Measurements from ENCODE around the gene RASD1.
A peak's percentile ranks its signal among the peaks of the same experiment; 100 is the strongest.

Gene RASD1

DNA sequence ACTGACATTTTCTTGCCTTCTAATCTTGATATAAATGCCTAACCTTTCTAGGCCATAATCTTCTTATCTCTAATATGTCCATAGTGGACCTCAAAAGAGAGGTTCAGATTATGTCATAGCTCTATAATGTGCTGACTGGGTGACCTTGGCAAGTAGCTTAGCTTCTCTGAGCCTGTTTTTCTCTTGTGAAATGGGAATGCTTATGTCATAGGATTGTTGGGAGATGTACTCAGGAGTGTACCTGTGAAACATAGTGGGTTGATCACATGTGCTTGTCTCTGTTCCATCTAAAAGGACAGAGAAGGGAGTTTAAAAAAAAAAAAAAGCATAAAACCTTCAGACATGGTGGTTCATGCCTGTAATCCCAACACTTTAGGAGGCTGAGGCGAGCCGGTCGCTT lies 17.0 kb downstream of the RASD1 start:
- DNase-seq (ENCODE audit: insufficient read length, low spot score) (no peak), FAIRE-seq (no peak)
- TF ChIP-seq TAF1 (IDR thresholded peaks at IDR 0.05; ENCODE audit: low read depth, low read length) (no peak), PAX5 (IDR thresholded peaks at IDR 0.05; ENCODE audit: insufficient read depth, low read length, severe bottlenecking) (no peak), POLR2A (IDR thresholded peaks at IDR 0.05; ENCODE audit: low read depth, low read length) (no peak), POU2F2 (IDR thresholded peaks at IDR 0.05; ENCODE audit: low read depth, low read length) (no peak), SPI1 (IDR thresholded peaks at IDR 0.05; ENCODE audit: low read depth, low read length) (no peak), POLR2AphosphoS5 (IDR thresholded peaks at IDR 0.05; ENCODE audit: low read depth, low read length) (no peak)

DNA sequence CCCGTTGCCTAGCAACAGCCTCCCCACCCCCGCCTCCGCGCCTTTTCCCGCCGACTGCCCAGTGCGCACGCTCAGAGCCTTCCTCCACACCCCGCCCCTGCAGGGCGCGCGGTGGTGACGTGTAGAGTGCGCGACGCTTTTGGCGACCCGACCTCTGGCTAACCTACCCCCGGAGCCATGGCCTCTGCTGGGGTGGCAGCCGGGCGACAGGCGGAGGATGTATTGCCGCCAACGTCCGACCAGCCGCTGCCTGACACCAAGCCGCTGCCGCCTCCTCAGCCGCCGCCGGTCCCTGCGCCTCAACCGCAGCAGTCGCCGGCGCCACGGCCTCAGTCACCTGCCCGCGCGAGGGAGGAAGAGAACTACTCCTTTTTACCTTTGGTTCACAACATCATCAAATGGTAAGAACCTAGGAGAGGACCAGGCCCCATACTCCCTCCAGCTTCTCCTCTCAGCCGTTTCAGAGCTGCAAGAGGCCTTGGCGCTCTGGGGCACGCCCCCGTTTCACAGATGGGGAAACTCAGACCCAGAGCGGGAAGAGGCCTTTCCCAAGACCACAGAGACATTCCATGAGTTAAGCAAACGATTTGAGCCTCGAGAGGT lies 19.2 kb downstream of the RASD1 start, which contains the start of gene MED9:
MED9 (plus strand) TSS at position 136 of the 603 bp plus-strand sequence; CDS start at position 178, 42 bp downstream.
- FAIRE-seq: peak; percentile 97

DNA sequence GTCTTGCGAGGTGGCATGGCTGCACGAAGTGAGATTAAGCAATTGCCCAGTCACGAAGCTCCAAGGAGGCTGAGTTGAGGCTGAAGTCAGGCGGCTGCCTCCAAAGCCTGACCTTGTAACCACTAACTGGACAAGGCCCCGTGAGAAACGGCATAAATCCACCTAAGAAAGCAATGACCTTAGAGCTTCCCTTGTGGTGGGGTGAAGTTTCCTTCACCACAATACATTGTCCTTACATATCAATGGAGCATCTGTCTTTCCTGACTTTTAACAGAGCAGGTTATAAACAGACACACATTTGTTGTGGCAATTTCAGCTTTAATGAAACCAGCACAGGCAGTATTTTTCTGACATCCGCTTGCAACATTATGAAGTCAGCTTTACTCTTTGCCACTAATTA lies 21.9 kb downstream of the RASD1 start:
- FAIRE-seq: no peak
- TF ChIP-seq PAX5 (IDR thresholded peaks at IDR 0.05; ENCODE audit: insufficient read depth, low read length, severe bottlenecking) (no peak), POLR2AphosphoS5 (IDR thresholded peaks at IDR 0.05; ENCODE audit: low read depth, low read length) (no peak), SPI1 (IDR thresholded peaks at IDR 0.05; ENCODE audit: low read depth, low read length) (no peak), POLR2A (IDR thresholded peaks at IDR 0.05; ENCODE audit: low read depth, low read length) (no peak), POU2F2 (IDR thresholded peaks at IDR 0.05; ENCODE audit: low read depth, low read length) (no peak), TAF1 (IDR thresholded peaks at IDR 0.05; ENCODE audit: low read depth, low read length) (no peak)

More for the DNA sequence above, 19.2 kb downstream of the RASD1 start, which contains the start of gene MED9:
- TF ChIP-seq SPI1 (IDR thresholded peaks at IDR 0.05; ENCODE audit: low read depth, low read length): no peak
- TF ChIP-seq POLR2AphosphoS5 (IDR thresholded peaks at IDR 0.05; ENCODE audit: low read depth, low read length): 0 out of 2 replicates have a peak, but pooled peaks have one; percentile 45
- TF ChIP-seq PAX5 (IDR thresholded peaks at IDR 0.05; ENCODE audit: insufficient read depth, low read length, severe bottlenecking): no peak
- TF ChIP-seq TAF1 (IDR thresholded peaks at IDR 0.05; ENCODE audit: low read depth, low read length): peak; percentile 61; the same call in 1 of the 2 replicates
- peak; percentile 59 for TF ChIP-seq POLR2A (IDR thresholded peaks at IDR 0.05; ENCODE audit: low read depth, low read length)
- TF ChIP-seq POU2F2 (IDR thresholded peaks at IDR 0.05; ENCODE audit: low read depth, low read length): no peak
- peak; percentile 98 for DNase-seq (ENCODE audit: insufficient read length, low spot score)

DNA sequence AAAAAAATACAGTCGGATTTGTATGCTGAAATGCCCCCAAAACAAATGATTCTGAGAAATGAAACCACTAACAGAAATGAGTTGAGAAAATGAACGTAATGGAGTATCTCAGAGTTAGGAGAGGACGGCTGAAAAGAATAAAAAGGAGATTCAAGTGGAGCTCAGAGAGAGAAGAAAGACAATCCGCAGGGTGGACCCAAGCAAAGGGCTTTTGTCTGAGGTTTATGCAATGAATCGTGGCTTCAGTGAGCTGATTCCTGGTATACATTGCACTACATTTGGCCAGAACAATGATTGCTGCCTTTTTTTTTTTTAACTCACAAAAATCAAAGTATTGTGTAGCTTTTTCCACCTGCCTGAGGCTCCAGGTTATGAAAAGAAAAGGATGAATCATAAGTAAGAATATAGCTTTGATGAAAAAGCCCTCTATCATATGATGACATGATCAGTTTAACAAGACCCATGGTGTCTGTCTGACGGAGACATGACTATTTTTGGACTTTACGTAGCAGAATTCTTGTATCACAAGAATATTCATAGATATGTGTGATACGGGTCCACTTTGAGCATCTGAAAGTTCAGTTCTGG lies 23.8 kb downstream of the RASD1 start:
- DNase-seq (ENCODE audit: insufficient read length, low spot score) (no peak), FAIRE-seq (no peak)
- TF ChIP-seq SPI1 (IDR thresholded peaks at IDR 0.05; ENCODE audit: low read depth, low read length): no peak
- no peak for TF ChIP-seq PAX5 (IDR thresholded peaks at IDR 0.05; ENCODE audit: insufficient read depth, low read length, severe bottlenecking)
- TF ChIP-seq POLR2A (IDR thresholded peaks at IDR 0.05; ENCODE audit: low read depth, low read length): no peak
- TF ChIP-seq POU2F2 (IDR thresholded peaks at IDR 0.05; ENCODE audit: low read depth, low read length): no peak
- no peak for TF ChIP-seq POLR2AphosphoS5 (IDR thresholded peaks at IDR 0.05; ENCODE audit: low read depth, low read length)
- no peak for TF ChIP-seq TAF1 (IDR thresholded peaks at IDR 0.05; ENCODE audit: low read depth, low read length)

More for the DNA sequence above, 21.9 kb downstream of the RASD1 start:
- no peak for DNase-seq (ENCODE audit: insufficient read length, low spot score)

DNA sequence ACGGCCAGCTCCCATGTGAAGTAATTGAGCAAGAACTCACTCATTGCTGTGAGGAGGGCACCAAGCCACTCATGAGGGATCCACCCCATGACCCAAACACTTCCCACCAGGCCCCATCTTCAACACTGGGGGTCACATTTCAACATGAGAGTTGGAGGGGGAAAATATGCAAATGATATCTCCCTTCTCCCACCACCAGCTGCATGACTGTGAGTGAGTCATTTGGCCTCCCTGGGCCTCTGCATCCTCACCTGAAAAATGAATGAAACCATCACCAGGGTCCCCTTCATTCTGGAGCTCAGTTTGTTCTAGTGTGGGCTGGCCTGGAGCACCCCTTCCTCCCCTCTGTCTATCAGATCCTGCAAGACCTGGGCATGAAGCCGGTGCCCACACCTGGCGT lies 26.2 kb downstream of the RASD1 start:
- TF ChIP-seq POLR2AphosphoS5 (IDR thresholded peaks at IDR 0.05; ENCODE audit: low read depth, low read length): no peak
- FAIRE-seq (no peak), DNase-seq (ENCODE audit: insufficient read length, low spot score) (no peak)

DNA sequence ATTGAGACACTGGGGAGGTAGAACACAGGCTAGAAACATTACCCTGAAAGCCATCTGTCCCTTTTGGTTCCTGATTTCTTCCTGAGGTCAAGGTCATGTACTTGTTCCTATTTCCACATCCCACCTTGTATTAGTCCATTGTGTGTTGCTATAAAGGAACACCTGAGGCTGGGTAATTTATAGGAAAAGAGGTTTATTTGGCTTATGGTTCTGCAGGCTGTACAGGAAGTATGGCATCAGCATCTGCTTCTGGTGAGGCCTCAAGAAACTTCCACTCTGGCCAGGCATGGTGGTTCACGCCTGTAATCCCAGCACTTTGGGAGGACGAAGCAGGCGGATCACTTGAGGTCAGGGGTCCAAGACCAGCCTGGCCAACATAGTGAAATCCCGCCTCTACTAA lies 26.8 kb downstream of the RASD1 start:
- no peak for DNase-seq (ENCODE audit: insufficient read length, low spot score)
- no peak for FAIRE-seq
- TF ChIP-seq POLR2A (IDR thresholded peaks at IDR 0.05; ENCODE audit: low read depth, low read length): no peak
- TF ChIP-seq POU2F2 (IDR thresholded peaks at IDR 0.05; ENCODE audit: low read depth, low read length): no peak
- no peak for TF ChIP-seq PAX5 (IDR thresholded peaks at IDR 0.05; ENCODE audit: insufficient read depth, low read length, severe bottlenecking)
- TF ChIP-seq SPI1 (IDR thresholded peaks at IDR 0.05; ENCODE audit: low read depth, low read length): no peak
- no peak for TF ChIP-seq TAF1 (IDR thresholded peaks at IDR 0.05; ENCODE audit: low read depth, low read length)
- TF ChIP-seq POLR2AphosphoS5 (IDR thresholded peaks at IDR 0.05; ENCODE audit: low read depth, low read length): no peak

DNA sequence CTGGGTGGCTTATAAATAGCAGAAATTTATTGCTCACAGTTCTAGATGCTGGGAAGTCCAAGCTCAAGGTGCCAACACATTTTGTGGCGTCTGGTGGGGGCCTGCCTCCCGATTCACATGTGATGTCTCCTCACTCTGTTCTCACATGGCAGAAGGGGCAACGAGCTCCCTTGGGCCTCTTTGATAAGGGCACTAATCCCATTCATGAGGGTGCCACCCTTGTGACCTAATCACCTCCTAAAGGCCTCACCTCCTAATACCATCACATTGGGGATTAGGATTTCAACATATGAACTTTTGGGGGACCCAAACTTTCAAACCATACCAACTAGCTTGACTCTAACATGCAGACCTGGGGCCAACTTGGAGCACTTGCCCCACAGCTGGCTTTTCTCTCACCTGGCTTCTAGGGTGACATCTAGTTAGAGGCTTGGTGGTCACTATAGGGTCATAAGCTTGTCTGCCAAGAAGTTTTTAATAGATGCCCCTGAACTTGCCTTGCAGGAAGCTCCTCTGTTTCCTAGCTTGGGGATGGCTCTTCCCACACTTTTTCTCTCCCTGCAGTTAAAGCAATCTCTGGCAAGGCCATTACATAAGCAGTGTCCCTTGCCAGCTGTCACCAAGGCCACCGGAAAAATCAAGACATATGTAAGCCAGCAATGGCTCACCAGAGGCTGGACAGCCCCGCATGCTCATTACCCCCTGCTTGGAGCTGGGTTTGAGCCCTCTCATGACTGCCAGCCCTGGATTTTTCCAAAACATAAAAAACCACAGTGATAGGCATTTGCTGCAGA lies 27.8 kb downstream of the RASD1 start:
- FAIRE-seq (no peak), DNase-seq (ENCODE audit: insufficient read length, low spot score) (no peak)
- no peak for TF ChIP-seq POLR2A (IDR thresholded peaks at IDR 0.05; ENCODE audit: low read depth, low read length)
- no peak for TF ChIP-seq PAX5 (IDR thresholded peaks at IDR 0.05; ENCODE audit: insufficient read depth, low read length, severe bottlenecking)
- TF ChIP-seq SPI1 (IDR thresholded peaks at IDR 0.05; ENCODE audit: low read depth, low read length): no peak
- no peak for TF ChIP-seq POU2F2 (IDR thresholded peaks at IDR 0.05; ENCODE audit: low read depth, low read length)
- TF ChIP-seq POLR2AphosphoS5 (IDR thresholded peaks at IDR 0.05; ENCODE audit: low read depth, low read length): no peak
- no peak for TF ChIP-seq TAF1 (IDR thresholded peaks at IDR 0.05; ENCODE audit: low read depth, low read length)

DNA sequence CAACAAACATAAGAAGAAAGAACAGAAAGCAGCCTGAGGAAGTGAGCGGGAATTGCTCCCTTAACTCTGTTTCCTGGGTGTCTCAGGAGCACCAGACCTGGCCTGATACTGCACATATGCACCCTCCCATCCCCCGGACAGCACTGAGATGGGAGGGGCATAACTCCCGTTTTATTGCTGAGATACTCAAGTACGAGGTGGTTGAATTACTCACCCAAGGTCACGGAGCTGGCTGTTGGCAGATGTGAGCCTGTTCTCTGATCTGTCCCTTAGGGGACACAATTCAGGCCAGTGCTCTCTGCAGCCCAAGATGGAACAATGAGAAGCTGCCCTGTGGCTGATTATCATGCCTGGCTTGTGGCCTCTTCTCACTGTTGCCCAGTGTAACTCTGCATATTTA lies 28.5 kb downstream of the RASD1 start:
- no peak for DNase-seq (ENCODE audit: insufficient read length, low spot score)
- no peak for FAIRE-seq
- TF ChIP-seq POU2F2 (IDR thresholded peaks at IDR 0.05; ENCODE audit: low read depth, low read length) (no peak), SPI1 (IDR thresholded peaks at IDR 0.05; ENCODE audit: low read depth, low read length) (no peak), TAF1 (IDR thresholded peaks at IDR 0.05; ENCODE audit: low read depth, low read length) (no peak), POLR2A (IDR thresholded peaks at IDR 0.05; ENCODE audit: low read depth, low read length) (no peak), POLR2AphosphoS5 (IDR thresholded peaks at IDR 0.05; ENCODE audit: low read depth, low read length) (no peak), PAX5 (IDR thresholded peaks at IDR 0.05; ENCODE audit: insufficient read depth, low read length, severe bottlenecking) (no peak)

DNA sequence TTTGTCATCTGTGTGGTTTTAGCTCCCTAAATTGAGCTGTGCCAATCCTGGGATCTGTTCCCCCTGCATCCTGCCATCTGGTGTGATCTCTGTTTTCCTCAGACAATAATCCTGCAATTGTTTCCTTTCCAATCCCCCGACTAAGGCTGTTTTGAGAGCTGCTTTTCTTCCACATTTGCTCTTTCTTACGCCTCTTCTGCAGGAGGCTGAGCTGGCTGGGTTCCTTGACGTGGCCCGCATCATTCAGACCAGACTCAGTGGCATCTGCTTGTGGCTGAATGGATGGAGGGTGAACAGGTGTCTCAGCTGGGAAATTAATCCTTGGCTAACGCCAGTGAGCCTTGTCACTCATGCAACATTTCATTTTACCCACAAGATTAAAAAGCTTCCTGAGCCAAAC lies 29.2 kb downstream of the RASD1 start:
- FAIRE-seq: no peak
- no peak for TF ChIP-seq POLR2AphosphoS5 (IDR thresholded peaks at IDR 0.05; ENCODE audit: low read depth, low read length)
- TF ChIP-seq POLR2A (IDR thresholded peaks at IDR 0.05; ENCODE audit: low read depth, low read length): no peak
- no peak for TF ChIP-seq POU2F2 (IDR thresholded peaks at IDR 0.05; ENCODE audit: low read depth, low read length)
- TF ChIP-seq PAX5 (IDR thresholded peaks at IDR 0.05; ENCODE audit: insufficient read depth, low read length, severe bottlenecking): no peak
- no peak for TF ChIP-seq SPI1 (IDR thresholded peaks at IDR 0.05; ENCODE audit: low read depth, low read length)
- TF ChIP-seq TAF1 (IDR thresholded peaks at IDR 0.05; ENCODE audit: low read depth, low read length): no peak
- no peak for DNase-seq (ENCODE audit: insufficient read length, low spot score)

Measured in GM12891 (cell line).